ENCODE results near the gene CHIC1. TPM values are rescaled to one million over a fixed set of nuclear protein-coding genes. Genes with fewer than 3 reads are reported as not detected.
"Not testable (repeated sequence)": the region's sequence is repeated elsewhere in the genome, so short reads cannot be mapped to it uniquely, and the experiment has no call there.

The CHIC1 gene
- total RNA-seq: 1 to 10 TPM; 3.7 to 4.7 TPM

DNA sequence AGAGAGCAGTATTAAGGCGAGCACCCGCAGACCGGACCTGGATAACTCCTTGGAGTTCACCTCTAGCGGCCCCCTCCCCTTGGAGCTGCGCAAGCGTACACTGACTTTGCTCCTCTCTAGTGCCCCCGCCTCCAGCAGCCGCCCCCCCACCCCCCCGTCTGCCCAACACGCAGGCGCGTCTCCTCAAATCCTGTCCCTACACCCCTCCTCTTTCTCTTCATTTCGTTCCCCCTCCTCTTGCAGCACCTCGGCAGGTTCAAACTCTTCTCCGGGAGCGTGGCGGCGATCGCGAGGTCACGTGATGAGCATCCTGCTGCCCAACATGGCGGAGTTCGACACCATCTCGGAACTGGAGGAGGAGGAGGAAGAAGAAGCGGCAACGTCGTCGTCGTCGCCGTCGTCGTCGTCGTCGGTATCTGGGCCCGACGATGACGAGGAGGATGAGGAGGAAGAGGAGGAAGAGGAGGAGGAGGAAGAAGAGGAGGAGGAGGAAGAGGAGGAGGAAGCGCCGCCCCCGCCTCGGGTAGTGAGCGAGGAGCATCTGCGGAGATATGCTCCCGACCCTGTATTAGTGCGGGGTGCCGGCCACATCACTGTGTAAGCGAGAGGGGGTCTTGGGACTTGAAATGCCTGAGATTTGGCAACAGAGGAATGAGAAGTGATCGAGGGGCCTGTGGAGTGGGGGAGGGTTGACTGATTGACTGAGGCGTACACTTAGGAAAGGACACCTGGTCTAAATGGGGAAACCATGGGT lies at the start of gene CHIC1:
CHIC1 (plus strand) TSS at position 214 of the 754 bp plus-strand sequence; CDS start at position 302, 88 bp downstream.
- Mint-ChIP-seq H3K27ac (peak within 1 kb of the TSS; percentile 99), H3K4me3 (peak within 1 kb of the TSS; percentile 86), H3K36me3 (ENCODE audit: low read depth) (no peaks in the 10 kb centered on the region), H3K9me3 (ENCODE audit: low read depth) (no peaks in the 10 kb centered on the region), H3K27me3 (no peaks in the 10 kb centered on the region), H3K4me1 (peaks cover 12% of the 10 kb centered on the region)
- intact Hi-C loops (cut with DNase I, micrococcal nuclease): loop anchor here in 1 of 2 experiments (2.0 kb wide), 1 partner anchor 382 kb away; no protein-coding TSS in a partner anchor
- CTCF ChIA-PET: no interaction called here
- POLR2A ChIA-PET: no interaction called here
- ATAC-seq (peak; percentile 78), DNase-seq (peak; percentile 80)

DNA sequence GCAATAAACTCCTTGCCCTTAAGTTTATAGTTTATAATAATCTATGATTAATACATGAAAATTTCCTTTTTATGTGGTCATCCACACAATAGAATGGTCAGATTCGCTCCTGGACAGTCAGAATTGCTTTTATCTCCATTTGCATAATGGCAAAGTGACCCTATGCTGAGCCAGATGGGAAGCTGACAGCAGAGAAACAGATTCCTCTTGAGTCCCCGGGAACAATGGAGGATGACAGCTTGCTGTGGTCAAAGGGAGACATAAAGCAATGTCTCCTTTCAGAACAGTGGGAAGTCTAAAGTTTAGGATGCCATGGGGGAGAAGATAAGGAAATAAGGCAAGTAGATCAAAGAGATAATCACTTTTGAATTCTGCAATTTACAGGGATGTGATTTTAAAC lies 40.2 kb upstream of the CHIC1 start:
- H3K4me1 Mint-ChIP-seq; H3K4me3 Mint-ChIP-seq; H3K27ac Mint-ChIP-seq; H3K27me3 Mint-ChIP-seq; H3K36me3 Mint-ChIP-seq (ENCODE audit: low read depth); intact Hi-C loops (cut with DNase I, micrococcal nuclease); CTCF ChIA-PET; ATAC-seq; DNase-seq; POLR2A ChIA-PET: not testable (repeated sequence)
- H3K9me3 Mint-ChIP-seq (ENCODE audit: low read depth): peaks cover 15% of the 10 kb centered on the region

DNA sequence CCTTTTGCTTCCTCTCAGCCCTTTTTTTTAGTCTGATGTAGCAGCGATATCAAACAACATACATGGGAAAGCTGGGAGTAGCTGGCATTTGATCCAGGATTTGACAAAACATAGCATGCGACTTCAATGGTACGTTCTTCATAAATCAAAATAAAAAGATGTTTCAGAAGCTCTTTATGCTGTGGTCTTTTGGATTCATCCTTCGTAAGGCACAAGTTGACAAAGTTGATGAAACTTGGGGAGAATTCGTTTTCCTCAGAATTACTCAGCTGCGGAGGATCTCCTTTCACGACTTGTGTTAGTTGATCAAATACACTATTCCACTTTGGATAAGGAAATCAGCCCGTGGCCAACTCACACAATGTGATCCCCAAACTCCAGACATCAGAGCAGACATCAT lies 38.1 kb upstream of the CHIC1 start:
- no peaks in the 10 kb centered on the region for H3K4me1 Mint-ChIP-seq
- no peaks in the 10 kb centered on the region for H3K27me3 Mint-ChIP-seq
- no peaks in the 10 kb centered on the region for H3K36me3 Mint-ChIP-seq (ENCODE audit: low read depth)
- H3K9me3 Mint-ChIP-seq (ENCODE audit: low read depth): peaks cover 25% of the 10 kb centered on the region
- no peak overlapping the region for H3K27ac Mint-ChIP-seq
- H3K4me3 Mint-ChIP-seq: no peak overlapping the region
- ATAC-seq (no peak), DNase-seq (no peak)
- intact Hi-C loops (cut with DNase I, micrococcal nuclease): no loop called here
- ChIA-PET CTCF (no interaction called here), POLR2A (no interaction called here)

DNA sequence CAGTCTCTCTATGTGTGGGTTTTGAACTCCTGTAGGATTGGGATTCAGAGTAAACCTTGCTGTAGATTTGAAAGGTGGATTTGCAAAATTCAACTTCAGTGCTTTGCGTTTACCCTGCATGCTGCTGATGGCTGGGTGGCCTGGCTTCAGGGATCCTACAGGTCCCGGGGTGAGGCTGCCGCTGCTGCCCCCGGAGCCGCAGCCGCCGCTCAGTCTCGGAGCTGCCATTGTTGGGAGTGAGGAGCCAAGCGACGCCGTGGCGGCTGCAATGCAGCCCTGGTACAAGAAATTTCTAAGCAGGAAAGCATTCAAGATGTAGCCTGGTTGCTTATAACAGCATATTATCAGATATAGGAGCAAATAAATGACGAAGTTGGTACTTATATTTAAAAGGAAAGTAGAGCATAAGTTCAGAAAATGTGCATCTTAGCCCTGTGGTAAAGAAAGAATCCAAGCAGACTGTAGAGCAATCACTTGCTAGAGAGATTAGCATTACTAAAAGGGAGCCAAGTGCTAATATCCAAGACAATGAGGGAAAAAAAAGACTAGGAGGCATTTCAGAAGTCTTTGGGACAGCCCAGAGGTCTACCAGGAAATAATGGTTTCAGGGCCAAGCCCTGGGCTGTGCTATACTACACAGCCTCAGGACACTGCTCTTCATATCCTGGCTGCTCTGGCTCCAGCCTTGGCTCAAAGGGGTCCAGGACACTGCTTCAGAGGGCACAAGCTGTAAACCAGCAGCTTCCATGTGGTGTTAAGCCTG lies 36.9 kb upstream of the CHIC1 start:
- no peak overlapping the region for H3K4me3 Mint-ChIP-seq
- ChIA-PET POLR2A (no interaction called here), CTCF (no interaction called here)
- peaks cover 32% of the 10 kb centered on the region for H3K9me3 Mint-ChIP-seq (ENCODE audit: low read depth)
- H3K27me3 Mint-ChIP-seq: no peaks in the 10 kb centered on the region
- ATAC-seq (no peak), DNase-seq (no peak)
- intact Hi-C loops (cut with DNase I, micrococcal nuclease): no loop called here
- no peaks in the 10 kb centered on the region for H3K36me3 Mint-ChIP-seq (ENCODE audit: low read depth)
- H3K4me1 Mint-ChIP-seq: no peaks in the 10 kb centered on the region
- H3K27ac Mint-ChIP-seq: no peak overlapping the region

DNA sequence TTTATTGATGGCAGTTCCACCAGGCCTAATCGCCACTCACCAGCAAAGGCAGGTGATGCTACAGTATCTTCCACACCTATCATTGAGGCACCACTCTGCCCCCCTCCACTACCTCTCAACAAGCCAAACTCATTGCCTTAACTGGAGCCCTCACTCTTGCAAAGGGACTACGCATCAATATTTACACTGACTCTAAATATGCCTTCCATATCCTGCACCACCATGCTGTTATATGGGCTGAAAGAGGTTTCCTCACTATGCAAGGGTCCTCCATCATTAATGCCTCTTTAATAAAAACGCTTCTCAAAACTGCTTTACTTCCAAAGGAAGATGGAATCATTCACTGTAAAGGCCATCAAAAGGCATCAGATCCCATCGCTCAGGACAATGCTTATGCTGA lies 31.3 kb upstream of the CHIC1 start:
- POLR2A ChIA-PET; H3K4me1 Mint-ChIP-seq; DNase-seq; H3K27me3 Mint-ChIP-seq; H3K4me3 Mint-ChIP-seq; ATAC-seq; H3K36me3 Mint-ChIP-seq (ENCODE audit: low read depth); CTCF ChIA-PET; H3K27ac Mint-ChIP-seq; intact Hi-C loops (cut with DNase I, micrococcal nuclease): not testable (repeated sequence)
- H3K9me3 Mint-ChIP-seq (ENCODE audit: low read depth): peaks cover 39% of the 10 kb centered on the region

DNA sequence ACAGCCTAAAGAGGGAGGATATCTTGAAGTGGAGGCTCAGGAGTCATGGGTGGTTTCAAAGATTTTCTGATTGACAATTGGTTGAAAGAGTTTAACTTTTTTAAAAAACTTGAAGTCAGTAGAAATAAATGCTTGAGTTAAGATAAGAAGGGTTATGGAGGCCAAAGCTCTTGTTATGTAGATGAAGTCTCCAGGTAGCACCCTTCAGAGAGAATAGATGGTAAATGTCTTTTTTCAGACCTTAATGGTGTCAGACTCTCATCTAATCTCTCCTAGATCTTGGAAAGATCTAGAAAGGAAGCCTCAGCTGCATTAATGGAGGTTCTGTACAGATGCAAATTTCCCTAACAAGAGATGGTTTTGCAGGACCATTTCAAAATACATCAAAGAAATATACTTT lies 6.8 kb upstream of the CHIC1 start:
- ChIA-PET CTCF (no interaction called here), POLR2A (no interaction called here)
- H3K4me1 Mint-ChIP-seq: peaks cover 4% of the 10 kb centered on the region
- H3K27me3 Mint-ChIP-seq: no peaks in the 10 kb centered on the region
- no peak overlapping the region for H3K27ac Mint-ChIP-seq
- no peak overlapping the region for H3K4me3 Mint-ChIP-seq
- ATAC-seq (no peak), DNase-seq (no peak)
- no peaks in the 10 kb centered on the region for H3K36me3 Mint-ChIP-seq (ENCODE audit: low read depth)
- no peaks in the 10 kb centered on the region for H3K9me3 Mint-ChIP-seq (ENCODE audit: low read depth)
- intact Hi-C loops (cut with DNase I, micrococcal nuclease): no loop called here

DNA sequence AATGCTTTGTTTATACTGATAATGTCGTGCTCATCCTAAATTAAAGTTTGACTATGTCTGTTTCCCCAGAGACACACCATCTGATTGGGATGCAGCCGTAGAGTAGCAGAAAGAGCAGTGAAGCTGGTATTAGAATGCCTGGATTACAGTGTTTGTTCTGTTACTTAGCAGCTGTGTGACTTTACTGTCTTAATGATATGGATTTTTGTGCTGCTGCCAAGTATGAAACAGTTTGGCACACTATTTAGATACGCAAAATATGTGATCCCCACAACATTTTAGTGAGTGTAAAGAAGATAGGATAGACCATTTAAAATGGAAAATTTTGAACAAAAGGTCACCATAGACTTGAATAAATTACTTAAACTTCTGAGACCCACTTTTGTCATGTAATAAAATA lies 1.2 kb upstream of the CHIC1 start:
- DNase-seq: no peak
- ChIA-PET POLR2A (no interaction called here), CTCF (no interaction called here)
- H3K4me1 Mint-ChIP-seq: peaks cover 12% of the 10 kb centered on the region
- H3K27me3 Mint-ChIP-seq: no peaks in the 10 kb centered on the region
- ATAC-seq: no peak
- peak overlapping the region; percentile 86 for H3K4me3 Mint-ChIP-seq
- H3K36me3 Mint-ChIP-seq (ENCODE audit: low read depth): no peaks in the 10 kb centered on the region
- H3K27ac Mint-ChIP-seq: peak overlapping the region; percentile 42
- intact Hi-C loops (cut with DNase I, micrococcal nuclease): loop anchor here in 1 of 2 experiments (2.0 kb wide), 1 partner anchor 383 kb away; no protein-coding TSS in a partner anchor
- H3K9me3 Mint-ChIP-seq (ENCODE audit: low read depth): no peaks in the 10 kb centered on the region

DNA sequence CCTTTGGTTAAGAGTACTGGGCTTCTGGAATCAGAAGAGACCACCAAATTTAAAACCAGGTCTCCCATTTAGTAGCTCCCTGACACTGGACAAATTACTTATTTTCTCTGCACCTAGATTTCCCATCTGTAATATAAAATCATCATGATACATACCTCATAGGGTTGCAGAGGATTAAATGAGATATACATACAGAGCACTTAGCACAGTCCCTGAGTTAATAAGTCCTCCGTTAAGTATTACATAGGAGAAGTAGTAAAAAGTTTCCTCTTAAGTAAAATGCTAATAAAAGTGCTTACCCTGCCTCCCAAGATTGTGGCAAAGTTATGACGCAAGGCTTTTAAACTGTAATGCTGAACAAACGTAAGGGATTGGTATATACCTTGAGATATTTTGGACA lies 539 bp upstream of the CHIC1 start:
- DNase-seq: no peak
- Mint-ChIP-seq H3K27me3 (no peaks in the 10 kb centered on the region), H3K36me3 (ENCODE audit: low read depth) (no peaks in the 10 kb centered on the region), H3K4me3 (peak overlapping the region; percentile 86), H3K9me3 (ENCODE audit: low read depth) (no peaks in the 10 kb centered on the region), H3K27ac (peak overlapping the region; percentile 99), H3K4me1 (peaks cover 12% of the 10 kb centered on the region)
- CTCF ChIA-PET: no interaction called here
- intact Hi-C loops (cut with DNase I, micrococcal nuclease): loop anchor here in 1 of 2 experiments (2.0 kb wide), 1 partner anchor 382 kb away; no protein-coding TSS in a partner anchor
- no peak for ATAC-seq
- POLR2A ChIA-PET: no interaction called here

DNA sequence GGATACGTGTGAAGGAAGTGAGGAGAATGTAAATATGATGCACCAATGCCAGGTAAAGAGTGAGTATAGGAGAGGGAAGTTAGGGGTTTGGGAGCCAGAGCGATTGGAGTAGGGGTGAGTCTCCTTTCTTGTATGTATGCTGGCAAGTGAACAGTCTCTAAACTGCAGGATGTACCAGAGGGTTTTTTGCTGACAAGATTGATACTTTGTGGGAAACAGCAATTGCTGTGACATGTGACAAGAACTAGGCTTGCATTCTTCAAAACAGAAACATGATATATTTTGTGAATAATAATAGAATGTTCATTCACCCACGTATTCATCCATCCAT lies 706 bp downstream of the CHIC1 start:
- ATAC-seq (peak; percentile 50), DNase-seq (no peak)
- POLR2A ChIA-PET: no interaction called here
- H3K27me3 Mint-ChIP-seq: no peaks in the 10 kb centered on the region
- intact Hi-C loops (cut with DNase I, micrococcal nuclease): loop anchor here in 1 of 2 experiments (2.0 kb wide), 1 partner anchor 381 kb away; no protein-coding TSS in a partner anchor
- H3K4me1 Mint-ChIP-seq: peaks cover 12% of the 10 kb centered on the region
- H3K27ac Mint-ChIP-seq: peak overlapping the region; percentile 99
- H3K4me3 Mint-ChIP-seq: peak overlapping the region; percentile 86
- H3K36me3 Mint-ChIP-seq (ENCODE audit: low read depth): no peaks in the 10 kb centered on the region
- no peaks in the 10 kb centered on the region for H3K9me3 Mint-ChIP-seq (ENCODE audit: low read depth)
- CTCF ChIA-PET: no interaction called here

DNA sequence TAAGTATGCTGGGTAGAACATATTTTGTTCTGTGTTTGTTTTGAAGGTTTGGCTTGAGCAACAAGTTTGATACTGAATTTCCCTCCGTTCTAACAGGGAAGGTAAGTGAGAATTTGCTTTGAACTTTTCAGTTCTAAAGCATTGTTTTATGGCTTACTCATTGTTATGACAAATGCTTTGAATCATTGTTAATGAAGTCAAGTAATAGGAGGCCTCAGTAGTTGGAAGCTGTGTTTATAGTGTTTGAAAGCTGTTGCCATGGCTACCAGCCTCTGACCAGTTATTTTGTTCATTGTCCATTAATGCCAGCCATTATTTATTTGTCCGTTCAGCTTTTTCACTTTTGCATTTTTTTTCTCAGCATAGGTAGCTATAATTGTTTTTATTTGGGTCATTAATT lies 14.4 kb downstream of the CHIC1 start:
- H3K27ac Mint-ChIP-seq: no peak overlapping the region
- POLR2A ChIA-PET: no interaction called here
- peaks cover 18% of the 10 kb centered on the region for H3K36me3 Mint-ChIP-seq (ENCODE audit: low read depth)
- intact Hi-C loops (cut with DNase I, micrococcal nuclease): no loop called here
- no peaks in the 10 kb centered on the region for H3K27me3 Mint-ChIP-seq
- CTCF ChIA-PET: no interaction called here
- no peak for DNase-seq
- peaks cover 4% of the 10 kb centered on the region for H3K9me3 Mint-ChIP-seq (ENCODE audit: low read depth)
- no peak for ATAC-seq
- H3K4me3 Mint-ChIP-seq: no peak overlapping the region
- H3K4me1 Mint-ChIP-seq: peaks cover 28% of the 10 kb centered on the region

DNA sequence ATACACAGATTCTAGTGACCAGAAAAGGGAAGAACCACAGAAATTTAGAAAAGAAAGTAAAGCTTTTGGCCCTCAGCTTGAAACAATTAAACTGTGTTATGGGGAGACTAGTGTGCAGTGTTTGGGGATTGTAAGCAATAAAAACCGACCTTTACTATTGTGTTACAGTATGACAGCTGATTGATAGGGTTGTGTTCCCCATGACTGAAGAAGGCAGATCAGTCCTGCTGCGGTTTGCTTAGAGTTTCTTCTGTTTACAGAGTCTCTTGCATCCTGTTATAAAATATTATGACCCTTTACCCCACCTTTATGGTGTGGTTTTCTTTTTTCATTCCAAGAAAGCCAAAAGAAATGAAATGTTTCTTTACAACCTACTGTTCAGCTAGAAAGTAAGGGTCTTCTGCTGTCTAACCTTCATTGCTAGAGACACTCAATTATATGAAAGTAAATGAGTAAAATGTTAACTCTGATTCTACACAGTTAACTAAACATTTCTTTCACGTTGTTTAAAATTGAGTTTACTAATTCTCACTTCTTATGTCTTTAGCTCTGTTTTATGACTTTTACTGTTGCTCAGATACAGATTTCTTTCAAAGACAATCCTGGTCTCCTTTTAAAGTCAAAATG lies 18.1 kb downstream of the CHIC1 start:
- Mint-ChIP-seq H3K4me3 (no peak overlapping the region), H3K9me3 (ENCODE audit: low read depth) (no peaks in the 10 kb centered on the region), H3K27ac (no peak overlapping the region), H3K36me3 (ENCODE audit: low read depth) (peaks cover 4% of the 10 kb centered on the region), H3K27me3 (no peaks in the 10 kb centered on the region), H3K4me1 (peaks cover 18% of the 10 kb centered on the region)
- ATAC-seq: peak; percentile 26
- CTCF ChIA-PET: interaction anchor here (1.4 kb wide), 1 partner anchor 14 kb away, joined by 4 read pairs; no protein-coding TSS in a partner anchor
- POLR2A ChIA-PET: no interaction called here
- intact Hi-C loops (cut with DNase I, micrococcal nuclease): no loop called here
- DNase-seq: no peak

DNA sequence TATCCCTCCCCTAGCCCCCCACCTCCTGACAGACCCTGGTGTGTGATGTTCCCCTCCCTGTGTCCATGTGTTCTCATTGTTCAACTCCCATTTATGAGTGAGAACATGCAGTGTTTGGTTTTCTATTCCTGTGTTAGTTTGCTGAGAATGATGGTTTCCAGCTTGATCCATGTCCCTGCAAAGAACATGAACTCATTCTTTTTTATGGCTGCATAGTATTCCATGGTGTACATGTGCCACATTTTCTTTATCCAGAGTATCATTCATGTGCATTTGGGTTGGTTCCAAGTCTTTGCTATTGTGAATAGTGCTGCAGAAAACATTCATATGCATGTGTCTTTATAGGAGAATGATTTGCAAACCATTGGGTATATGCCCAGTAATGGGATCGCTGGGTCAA lies 34.8 kb downstream of the CHIC1 start:
- ATAC-seq; H3K4me3 Mint-ChIP-seq; intact Hi-C loops (cut with DNase I, micrococcal nuclease); H3K27ac Mint-ChIP-seq; POLR2A ChIA-PET; DNase-seq; H3K4me1 Mint-ChIP-seq; H3K27me3 Mint-ChIP-seq; H3K9me3 Mint-ChIP-seq (ENCODE audit: low read depth); CTCF ChIA-PET: not testable (repeated sequence)
- H3K36me3 Mint-ChIP-seq (ENCODE audit: low read depth): peaks cover 44% of the 10 kb centered on the region

Measured in activated CD4-positive, alpha-beta T cell treated with anti-CD3 and anti-CD28 coated beads for 36 hours (primary cell).